Fibroblast of pulmonary artery (primary cell): ENCODE data around the gene SMTNL2.

Source experiments
- DNase-seq: peaks from one replicate; pipeline ENCODE4 v3.0.0-alpha.2; 2010; ENCODE audit warnings: low read depth
- H3K4me3 ChIP-seq: replicated peaks from 2 replicates; pipeline ENCODE4 v1.5.1; 2011; ENCODE audit warnings: low read depth, mild to moderate bottlenecking, control low read depth, low read length, moderate library complexity
- CTCF ChIP-seq: IDR thresholded peaks from 2 replicates; pipeline ENCODE4 v1.5.1; 2011; ENCODE audit warnings: mild to moderate bottlenecking, control low read depth, low read length, inconsistent platforms; ENCODE audit errors: missing control alignments

The SMTNL2 gene

DNA sequence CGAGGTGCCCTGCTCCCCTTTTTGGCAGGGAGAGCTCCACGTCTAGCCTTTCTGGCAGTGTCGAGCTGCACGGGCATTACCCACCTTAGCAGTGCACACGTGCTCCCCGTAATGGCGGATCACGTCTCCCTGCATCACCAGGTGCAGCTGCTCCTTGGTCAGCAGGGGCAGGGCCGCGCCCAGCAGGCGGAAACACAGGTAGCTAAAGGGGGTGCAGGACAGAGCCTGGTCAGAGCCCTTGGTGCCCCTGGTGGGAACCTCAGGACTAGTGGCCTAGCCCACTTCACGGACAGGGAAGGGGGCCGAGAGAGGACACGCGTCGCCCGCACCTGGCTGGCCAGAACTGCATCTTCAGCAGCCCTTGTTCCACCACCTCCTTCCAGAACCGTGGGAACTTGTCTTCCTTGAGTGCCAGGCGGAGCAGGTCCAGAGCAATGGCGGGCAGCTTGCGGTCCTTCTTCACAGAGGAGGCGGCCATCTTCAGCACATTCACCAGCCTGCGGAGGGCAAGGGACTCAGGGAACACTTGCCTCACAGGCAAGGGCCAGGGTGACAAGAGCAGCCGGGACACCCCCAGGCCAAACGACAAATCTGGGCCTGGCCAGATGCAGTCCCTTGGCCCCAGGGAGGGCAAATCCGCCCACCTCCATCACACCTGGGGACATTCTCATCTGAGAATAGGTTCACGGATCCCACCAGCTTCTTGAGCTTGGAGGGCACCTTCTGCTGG, 32.4 kb upstream of the SMTNL2 start:
- no peak overlapping the region for H3K4me3 ChIP-seq
- DNase-seq = no peak

GRCh38 chr17:4553669-4554068, 30.7 kb upstream of the SMTNL2 start:
- no peak for TF ChIP-seq CTCF
- no peak for DNase-seq
- H3K4me3 ChIP-seq = no peak overlapping the region

More for the DNA sequence above, 32.4 kb upstream of the SMTNL2 start:
- no peak for TF ChIP-seq CTCF

DNA sequence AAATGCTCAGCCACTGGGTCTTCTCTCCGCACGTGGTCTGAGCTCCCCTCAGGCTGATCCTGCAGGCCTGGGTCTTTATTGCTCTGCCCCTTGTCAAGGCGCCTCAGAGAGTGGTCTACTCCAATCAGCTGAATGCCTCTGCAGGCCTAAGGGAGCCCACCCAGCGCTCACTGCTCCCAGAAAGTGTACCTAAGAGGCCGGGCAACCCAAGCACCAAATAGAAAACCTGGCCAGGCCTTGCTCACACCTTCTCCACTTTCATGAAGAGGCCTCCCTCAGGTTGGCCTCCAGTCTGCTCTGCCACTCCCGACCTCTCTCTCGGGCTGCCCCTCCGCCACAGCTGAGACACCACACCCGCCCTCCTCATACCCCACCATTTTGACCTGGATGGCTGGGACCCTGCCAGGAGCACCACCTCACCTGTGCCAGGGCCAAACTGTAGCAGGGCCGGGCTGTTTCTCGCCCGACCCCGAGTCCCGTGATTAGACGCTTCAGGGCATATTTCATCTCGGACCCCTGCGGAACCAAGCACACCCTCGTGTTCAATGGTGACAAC, 29.8 kb upstream of the SMTNL2 start:
- TF ChIP-seq CTCF = no peak

GRCh38 chr17:4554997-4555799, 29.1 kb upstream of the SMTNL2 start, which contains the start of gene MYBBP1A:
MYBBP1A (minus strand) TSS chr17:4555384; CDS start chr17:4555324, 60 bp downstream.
- peak; percentile 5 for TF ChIP-seq CTCF
- peak; percentile 95 for DNase-seq

More for the DNA sequence above, 29.8 kb upstream of the SMTNL2 start:
- H3K4me3 ChIP-seq = peak overlapping the region; percentile 81
- DNase-seq = no peak

GRCh38 chr17:4555873-4556759, 28.2 kb upstream of the SMTNL2 start:
- DNase-seq = no peak
- no peak for TF ChIP-seq CTCF
- peak overlapping the region; percentile 81 for H3K4me3 ChIP-seq

More at GRCh38 chr17:4554997-4555799, 29.1 kb upstream of the SMTNL2 start, which contains the start of gene MYBBP1A:
- H3K4me3 ChIP-seq = peak within 1 kb of the TSS; percentile 81

DNA sequence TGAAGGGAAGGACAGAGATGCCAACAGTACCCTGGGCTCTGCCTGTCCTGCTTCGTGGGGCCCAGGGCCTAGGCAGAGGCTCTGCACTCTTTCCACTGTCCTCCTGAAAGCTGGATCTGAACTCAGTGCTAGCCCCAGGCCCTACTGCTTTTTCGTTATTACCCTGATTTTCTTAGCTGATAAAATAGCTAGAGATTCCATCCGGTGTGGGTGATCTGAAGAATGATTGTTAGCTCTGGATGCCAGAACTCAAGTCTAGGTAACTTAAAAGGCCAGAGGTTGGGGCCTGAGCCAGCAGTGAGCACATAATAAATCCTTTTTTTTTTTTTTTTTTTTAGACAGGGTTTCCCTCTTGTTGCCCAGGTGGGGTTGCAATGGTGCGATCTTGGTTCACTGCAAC, 27.3 kb upstream of the SMTNL2 start:
- H3K4me3 ChIP-seq = no peak overlapping the region
- TF ChIP-seq CTCF = no peak
- no peak for DNase-seq
